ENCODE data around the gene RFPL1. TPM values are rescaled to one million over a fixed set of nuclear protein-coding genes. Genes with fewer than 3 reads are reported as not detected.

RFPL1 gene
- total RNA-seq, 2 donors from 2014 or later: not detected

GRCh38 chr22:29473001-29473400, 34.6 kb downstream of the RFPL1 start:
- H3K36me3 Mint-ChIP-seq (ENCODE audit: insufficient read depth in 2 of 2): no peaks in the 10 kb centered on the region
- no peak overlapping the region for H3K27ac Mint-ChIP-seq
- no peaks in the 10 kb centered on the region for H3K9me3 Mint-ChIP-seq

GRCh38 chr22:29475550-29475949, 37.2 kb downstream of the RFPL1 start:
- no peak for DNase-seq
- ATAC-seq (replicated peaks in 1 of 2): no peak
- no peaks in the 10 kb centered on the region for H3K9me3 Mint-ChIP-seq
- H3K4me3 Mint-ChIP-seq: no peak overlapping the region
- no peaks in the 10 kb centered on the region for H3K36me3 Mint-ChIP-seq (ENCODE audit: insufficient read depth in 2 of 2)
- no peaks in the 10 kb centered on the region for H3K4me1 Mint-ChIP-seq (ENCODE audit: low read depth)
- H3K27ac Mint-ChIP-seq: no peak overlapping the region
- peaks cover 43% of the 10 kb centered on the region for H3K27me3 Mint-ChIP-seq (ENCODE audit: low read depth)

More at GRCh38 chr22:29473001-29473400, 34.6 kb downstream of the RFPL1 start:
- Mint-ChIP-seq H3K4me3 (no peak overlapping the region), H3K27me3 (ENCODE audit: low read depth) (peaks cover 36% of the 10 kb centered on the region), H3K4me1 (ENCODE audit: low read depth) (no peaks in the 10 kb centered on the region)
- DNase-seq (no peak), ATAC-seq (replicated peaks in 1 of 2) (no peak)

- Mint-ChIP-seq H3K9me3 (no peaks in the 10 kb centered on the region), H3K27ac (no peak overlapping the region), H3K4me1 (ENCODE audit: low read depth) (peaks cover under 1% of the 10 kb centered on the region), H3K36me3 (ENCODE audit: insufficient read depth in 2 of 2) (peaks cover 0 to under 1% of the 10 kb centered on the region in 2 donors), H3K27me3 (ENCODE audit: low read depth) (peaks cover 43% of the 10 kb centered on the region), H3K4me3 (no peak overlapping the region)
- ATAC-seq (replicated peaks in 1 of 2): no peak
- DNase-seq: no peak
These were observed 37.7 kb downstream of the RFPL1 start for GRCh38 chr22:29476116-29476515.

- no peak for ATAC-seq (replicated peaks in 1 of 2)
- peaks cover 49% of the 10 kb centered on the region for H3K27me3 Mint-ChIP-seq (ENCODE audit: low read depth)
- peaks cover 2 to 4% of the 10 kb centered on the region in 2 donors for H3K36me3 Mint-ChIP-seq (ENCODE audit: insufficient read depth in 2 of 2)
These were observed 39.4 kb downstream of the RFPL1 start for GRCh38 chr22:29477723-29478318.

GRCh38 chr22:29478326-29479276, 40.2 kb downstream of the RFPL1 start:
- no peak for ATAC-seq (replicated peaks in 1 of 2)
- H3K27ac Mint-ChIP-seq: no peak overlapping the region
- H3K9me3 Mint-ChIP-seq: no peaks in the 10 kb centered on the region
- H3K36me3 Mint-ChIP-seq (ENCODE audit: insufficient read depth in 2 of 2): peaks cover 2 to 4% of the 10 kb centered on the region in 2 donors
- H3K27me3 Mint-ChIP-seq (ENCODE audit: low read depth): peaks cover 49% of the 10 kb centered on the region
- H3K4me3 Mint-ChIP-seq: no peak overlapping the region
- peak; percentile 14 to 32 for DNase-seq
- peaks cover 7% of the 10 kb centered on the region for H3K4me1 Mint-ChIP-seq (ENCODE audit: low read depth)

More at GRCh38 chr22:29477723-29478318, 39.4 kb downstream of the RFPL1 start:
- Mint-ChIP-seq H3K4me3 (no peak overlapping the region), H3K4me1 (ENCODE audit: low read depth) (peaks cover 7% of the 10 kb centered on the region), H3K9me3 (no peaks in the 10 kb centered on the region), H3K27ac (no peak overlapping the region)
- DNase-seq: no peak

- DNase-seq: no peak
These were observed 41.3 kb downstream of the RFPL1 start, which contains the start of gene NEFH for GRCh38 chr22:29479417-29480261. NEFH (plus strand) TSS chr22:29480218; CDS start chr22:29480263, 45 bp downstream.

GRCh38 chr22:29480262-29480511, 41.8 kb downstream of the RFPL1 start:
- peaks cover 7% of the 10 kb centered on the region for H3K4me1 Mint-ChIP-seq (ENCODE audit: low read depth)
- peaks cover 49% of the 10 kb centered on the region for H3K27me3 Mint-ChIP-seq (ENCODE audit: low read depth)
- H3K9me3 Mint-ChIP-seq: no peaks in the 10 kb centered on the region
- DNase-seq (no peak), ATAC-seq (replicated peaks in 1 of 2) (no peak)
- peaks cover 2 to 4% of the 10 kb centered on the region in 2 donors for H3K36me3 Mint-ChIP-seq (ENCODE audit: insufficient read depth in 2 of 2)
- peak overlapping the region in 1 of 2 donors; percentile 53 for H3K4me3 Mint-ChIP-seq
- H3K27ac Mint-ChIP-seq: no peak overlapping the region

More at GRCh38 chr22:29479417-29480261, 41.3 kb downstream of the RFPL1 start, which contains the start of gene NEFH:
- H3K36me3 Mint-ChIP-seq (ENCODE audit: insufficient read depth in 2 of 2): peaks cover 2 to 4% of the 10 kb centered on the region in 2 donors
- peaks cover 7% of the 10 kb centered on the region for H3K4me1 Mint-ChIP-seq (ENCODE audit: low read depth)
- H3K9me3 Mint-ChIP-seq: no peaks in the 10 kb centered on the region
- ATAC-seq (replicated peaks in 1 of 2): no peak
- H3K27me3 Mint-ChIP-seq (ENCODE audit: low read depth): peaks cover 49% of the 10 kb centered on the region
- H3K27ac Mint-ChIP-seq: no peak within 1 kb of the TSS
- peak within 1 kb of the TSS; percentile 53 to 60 for H3K4me3 Mint-ChIP-seq

- Mint-ChIP-seq H3K27me3 (ENCODE audit: low read depth) (peaks cover 45% of the 10 kb centered on the region), H3K4me1 (ENCODE audit: low read depth) (peaks cover 7% of the 10 kb centered on the region), H3K9me3 (no peaks in the 10 kb centered on the region), H3K4me3 (peak overlapping the region; percentile 53 to 60), H3K36me3 (ENCODE audit: insufficient read depth in 2 of 2) (peaks cover 2 to 4% of the 10 kb centered on the region in 2 donors), H3K27ac (no peak overlapping the region)
- DNase-seq (peak; percentile 46 to 56), ATAC-seq (replicated peaks in 1 of 2) (peak; percentile 82 to 86)
These were observed 42.3 kb downstream of the RFPL1 start for GRCh38 chr22:29480512-29481264.

GRCh38 chr22:29481265-29482000, 43.0 kb downstream of the RFPL1 start:
- H3K27ac Mint-ChIP-seq: no peak overlapping the region
- peaks cover 2 to 4% of the 10 kb centered on the region in 2 donors for H3K36me3 Mint-ChIP-seq (ENCODE audit: insufficient read depth in 2 of 2)
- no peaks in the 10 kb centered on the region for H3K9me3 Mint-ChIP-seq
- peaks cover 41% of the 10 kb centered on the region for H3K27me3 Mint-ChIP-seq (ENCODE audit: low read depth)
- peak overlapping the region; percentile 53 to 60 for H3K4me3 Mint-ChIP-seq
- ATAC-seq (replicated peaks in 1 of 2) (no peak), DNase-seq (no peak)
- peaks cover 7% of the 10 kb centered on the region for H3K4me1 Mint-ChIP-seq (ENCODE audit: low read depth)

- no peak overlapping the region for H3K27ac Mint-ChIP-seq
These were observed 43.9 kb downstream of the RFPL1 start for GRCh38 chr22:29482253-29482652.

GRCh38 chr22:29482726-29483125, 44.3 kb downstream of the RFPL1 start:
- no peak overlapping the region for H3K4me3 Mint-ChIP-seq

More at GRCh38 chr22:29482253-29482652, 43.9 kb downstream of the RFPL1 start:
- H3K27me3 Mint-ChIP-seq (ENCODE audit: low read depth): peaks cover 36% of the 10 kb centered on the region
- ATAC-seq (replicated peaks in 1 of 2) (no peak), DNase-seq (no peak)
- peaks cover 2 to 4% of the 10 kb centered on the region in 2 donors for H3K36me3 Mint-ChIP-seq (ENCODE audit: insufficient read depth in 2 of 2)
- peaks cover 7% of the 10 kb centered on the region for H3K4me1 Mint-ChIP-seq (ENCODE audit: low read depth)
- H3K9me3 Mint-ChIP-seq: no peaks in the 10 kb centered on the region
- H3K4me3 Mint-ChIP-seq: peak overlapping the region in 1 of 2 donors; percentile 53

More at GRCh38 chr22:29482726-29483125, 44.3 kb downstream of the RFPL1 start:
- ATAC-seq (replicated peaks in 1 of 2) (no peak), DNase-seq (no peak)
- H3K36me3 Mint-ChIP-seq (ENCODE audit: insufficient read depth in 2 of 2): peaks cover 2 to 4% of the 10 kb centered on the region in 2 donors
- H3K4me1 Mint-ChIP-seq (ENCODE audit: low read depth): peaks cover 7% of the 10 kb centered on the region
- H3K27me3 Mint-ChIP-seq (ENCODE audit: low read depth): peaks cover 33% of the 10 kb centered on the region
- no peaks in the 10 kb centered on the region for H3K9me3 Mint-ChIP-seq
- no peak overlapping the region for H3K27ac Mint-ChIP-seq
